ENCODE results near the gene ELMO1.

Gene ELMO1

DNA sequence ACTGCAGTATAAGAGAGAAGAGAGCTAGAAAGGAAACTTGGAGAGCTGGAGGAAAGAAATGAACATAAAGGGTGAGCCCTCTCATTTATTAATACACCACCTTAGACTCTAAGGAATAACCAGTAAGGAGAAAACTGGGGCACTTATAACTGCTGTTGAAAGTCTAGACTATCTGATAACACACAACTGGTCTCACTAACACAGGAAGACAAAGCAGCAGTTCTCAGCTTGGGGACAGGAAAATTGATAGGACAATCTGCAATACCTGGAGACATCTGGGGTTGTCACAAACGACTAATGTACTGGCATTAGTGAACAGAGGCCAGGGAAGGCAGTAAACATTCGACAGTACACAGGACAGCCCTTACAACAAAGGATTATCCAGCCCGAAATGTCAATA is 6.8 kb downstream of the ELMO1 start:
- H2AFZ ChIP-seq (ENCODE audit: insufficient read depth, low read length, poor library complexity), result no peak overlapping the region
- no peak overlapping the region for H4K91ac ChIP-seq (ENCODE audit: low read depth, low read length)
- no peaks in the 10 kb centered on the region for H3K9me3 ChIP-seq (ENCODE audit: insufficient read depth, low read depth, low read length)
- no peak overlapping the region for H3K4me3 ChIP-seq (ENCODE audit: low read depth, low read length)
- no peak overlapping the region for H2AK5ac ChIP-seq (ENCODE audit: low read length)
- no peak overlapping the region for H3K27ac ChIP-seq (ENCODE audit: low read depth, low read length)
- DNase-seq, result no peak
- no peaks in the 10 kb centered on the region for H3K27me3 ChIP-seq (ENCODE audit: insufficient read depth, low read length)
- no peak overlapping the region for H3K18ac ChIP-seq (ENCODE audit: low read length)
- H3K23ac ChIP-seq (ENCODE audit: low read length), result no peak overlapping the region
- no peak overlapping the region for H3K4me2 ChIP-seq (ENCODE audit: low read length)
- no peak overlapping the region for H3K14ac ChIP-seq (ENCODE audit: low read length)
- H2BK120ac ChIP-seq (ENCODE audit: insufficient read depth, low read length, poor library complexity), result no peak overlapping the region
- H3K9ac ChIP-seq (ENCODE audit: low read length), result no peak overlapping the region
- H2BK12ac ChIP-seq (ENCODE audit: low read length), result peak overlapping the region; percentile 46
- H3K4ac ChIP-seq (ENCODE audit: low read depth, low read length), result peak overlapping the region; percentile 49
- peaks cover 2 to 5% of the 10 kb centered on the region in 2 experiments for H3K36me3 ChIP-seq (ENCODE audit: control insufficient read depth in 1 of 2, insufficient read depth in 2 of 2, low read length in 2 of 2)
- H4K8ac ChIP-seq (ENCODE audit: low read depth, low read length), result no peak overlapping the region
- peaks cover 1% of the 10 kb centered on the region for H3K79me2 ChIP-seq (ENCODE audit: control insufficient read depth, insufficient read depth, low read length, poor library complexity)
- H4K12ac ChIP-seq (ENCODE audit: low read depth, low read length), result no peak overlapping the region
- H2BK5ac ChIP-seq (ENCODE audit: low read depth, low read length, poor library complexity), result no peak overlapping the region
- H3K79me1 ChIP-seq (ENCODE audit: low read length), result peaks cover 4% of the 10 kb centered on the region
- no CpG with 5 or more reads among the region's 3 CpGs for WGBS (ENCODE audit: extremely low coverage, insufficient coverage, insufficient read length)
- H3K4me1 ChIP-seq (ENCODE audit: control insufficient read depth in 1 of 2, insufficient read depth in 2 of 2, low read length in 2 of 2), result peaks cover 3 to 14% of the 10 kb centered on the region in 2 experiments

DNA sequence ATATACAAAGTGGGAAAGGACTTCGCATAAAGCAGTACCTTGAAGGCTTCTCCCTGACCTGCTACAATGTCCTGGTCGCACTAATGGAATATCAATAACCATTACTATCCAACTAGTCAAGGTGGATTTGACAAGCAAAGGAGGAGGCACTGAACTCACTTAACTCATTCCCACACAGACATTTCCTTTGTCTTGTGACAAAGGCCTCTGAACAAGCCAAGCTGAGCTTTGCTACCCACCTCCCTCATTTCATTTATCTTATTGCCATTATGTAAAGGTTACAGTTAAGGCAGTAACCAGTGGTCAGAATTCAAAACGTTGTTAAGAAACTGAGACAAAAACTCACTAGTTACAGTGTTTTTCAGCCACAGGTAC is 7.3 kb downstream of the ELMO1 start:
- no peaks in the 10 kb centered on the region for H3K27me3 ChIP-seq (ENCODE audit: insufficient read depth, low read length)

DNA sequence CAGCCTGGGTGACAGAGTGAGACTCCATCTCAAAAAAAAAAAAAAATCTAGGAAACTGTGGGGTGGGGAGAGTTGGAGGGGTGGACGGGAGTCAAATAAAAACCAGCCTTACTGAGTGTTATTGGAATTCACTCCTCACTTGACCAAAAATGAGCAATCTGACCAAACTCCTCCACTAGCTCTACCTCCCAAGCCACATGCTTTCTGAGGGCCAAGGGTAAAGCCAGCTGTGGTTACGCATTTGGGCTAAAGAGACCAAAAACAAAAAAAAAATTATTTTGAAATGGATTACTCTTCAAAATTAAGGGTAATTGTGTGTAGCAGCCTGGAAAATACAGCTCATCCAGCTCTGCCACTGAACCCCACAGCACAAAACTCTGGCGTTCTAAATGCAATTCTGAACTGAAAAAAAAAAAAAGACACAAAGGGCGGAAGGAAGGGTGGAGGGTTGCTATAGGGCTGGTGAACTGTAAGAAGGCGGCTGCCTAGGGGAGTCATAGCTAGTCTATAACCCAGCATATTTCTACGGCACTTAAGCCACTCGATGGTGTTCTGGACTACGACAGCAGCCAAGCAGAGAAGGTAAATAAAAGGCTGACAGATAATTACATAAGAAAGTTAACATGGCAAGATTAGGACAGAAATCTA is 7.8 kb downstream of the ELMO1 start:
- Histone ChIP-seq H3K4me2 (ENCODE audit: low read length) (no peak overlapping the region), H4K12ac (ENCODE audit: low read depth, low read length) (no peak overlapping the region), H3K27me3 (ENCODE audit: insufficient read depth, low read length) (no peaks in the 10 kb centered on the region), H2AFZ (ENCODE audit: insufficient read depth, low read length, poor library complexity) (no peak overlapping the region), H3K14ac (ENCODE audit: low read length) (no peak overlapping the region), H3K23ac (ENCODE audit: low read length) (no peak overlapping the region), H3K18ac (ENCODE audit: low read length) (no peak overlapping the region), H3K79me1 (ENCODE audit: low read length) (no peaks in the 10 kb centered on the region), H2BK12ac (ENCODE audit: low read length) (no peak overlapping the region), H3K27ac (ENCODE audit: low read depth, low read length) (no peak overlapping the region), H3K4me1 (ENCODE audit: control insufficient read depth in 1 of 2, insufficient read depth in 2 of 2, low read length in 2 of 2) (peaks cover 3 to 7% of the 10 kb centered on the region in 2 experiments), H3K4me3 (ENCODE audit: low read depth, low read length) (no peak overlapping the region), H2BK5ac (ENCODE audit: low read depth, low read length, poor library complexity) (no peak overlapping the region), H3K79me2 (ENCODE audit: control insufficient read depth, insufficient read depth, low read length, poor library complexity) (peaks cover 1% of the 10 kb centered on the region), H3K9ac (ENCODE audit: low read length) (no peak overlapping the region), H3K4ac (ENCODE audit: low read depth, low read length) (peak overlapping the region; percentile 40), H2AK5ac (ENCODE audit: low read length) (no peak overlapping the region), H3K9me3 (ENCODE audit: insufficient read depth, low read depth, low read length) (no peaks in the 10 kb centered on the region), H4K91ac (ENCODE audit: low read depth, low read length) (peak overlapping the region; percentile 31), H2BK120ac (ENCODE audit: insufficient read depth, low read length, poor library complexity) (no peak overlapping the region), H3K36me3 (ENCODE audit: control insufficient read depth in 1 of 2, insufficient read depth in 2 of 2, low read length in 2 of 2) (peaks cover 2 to 5% of the 10 kb centered on the region in 2 experiments), H4K8ac (ENCODE audit: low read depth, low read length) (peak overlapping the region; percentile 55)
- no CpG with 5 or more reads among the region's 8 CpGs for WGBS (ENCODE audit: extremely low coverage, insufficient coverage, insufficient read length)
- DNase-seq, result no peak

More for the DNA sequence above, 7.3 kb downstream of the ELMO1 start:
- Histone ChIP-seq H3K4ac (ENCODE audit: low read depth, low read length) (no peak overlapping the region), H3K27ac (ENCODE audit: low read depth, low read length) (no peak overlapping the region), H3K14ac (ENCODE audit: low read length) (no peak overlapping the region), H3K36me3 (ENCODE audit: control insufficient read depth in 1 of 2, insufficient read depth in 2 of 2, low read length in 2 of 2) (peaks cover 2 to 5% of the 10 kb centered on the region in 2 experiments), H3K9ac (ENCODE audit: low read length) (no peak overlapping the region), H3K79me1 (ENCODE audit: low read length) (peaks cover 4% of the 10 kb centered on the region), H2BK120ac (ENCODE audit: insufficient read depth, low read length, poor library complexity) (no peak overlapping the region), H2BK12ac (ENCODE audit: low read length) (no peak overlapping the region), H3K4me3 (ENCODE audit: low read depth, low read length) (no peak overlapping the region), H4K91ac (ENCODE audit: low read depth, low read length) (no peak overlapping the region), H3K79me2 (ENCODE audit: control insufficient read depth, insufficient read depth, low read length, poor library complexity) (peaks cover 1% of the 10 kb centered on the region), H3K9me3 (ENCODE audit: insufficient read depth, low read depth, low read length) (no peaks in the 10 kb centered on the region), H4K12ac (ENCODE audit: low read depth, low read length) (no peak overlapping the region), H3K18ac (ENCODE audit: low read length) (no peak overlapping the region), H4K8ac (ENCODE audit: low read depth, low read length) (no peak overlapping the region), H2AK5ac (ENCODE audit: low read length) (no peak overlapping the region), H3K4me1 (ENCODE audit: control insufficient read depth in 1 of 2, insufficient read depth in 2 of 2, low read length in 2 of 2) (peaks cover 3 to 12% of the 10 kb centered on the region in 2 experiments), H3K23ac (ENCODE audit: low read length) (no peak overlapping the region), H2AFZ (ENCODE audit: insufficient read depth, low read length, poor library complexity) (no peak overlapping the region), H2BK5ac (ENCODE audit: low read depth, low read length, poor library complexity) (no peak overlapping the region), H3K4me2 (ENCODE audit: low read length) (no peak overlapping the region)
- WGBS (ENCODE audit: extremely low coverage, insufficient coverage, insufficient read length), result no CpG with 5 or more reads among the region's 3 CpGs
- DNase-seq, result no peak

- Histone ChIP-seq H3K4me2 (ENCODE audit: low read length) (no peak overlapping the region), H2BK5ac (ENCODE audit: low read depth, low read length, poor library complexity) (no peak overlapping the region), H3K18ac (ENCODE audit: low read length) (no peak overlapping the region), H2BK12ac (ENCODE audit: low read length) (no peak overlapping the region), H3K36me3 (ENCODE audit: control insufficient read depth in 1 of 2, insufficient read depth in 2 of 2, low read length in 2 of 2) (peaks cover 2 to 6% of the 10 kb centered on the region in 2 experiments), H3K27me3 (ENCODE audit: insufficient read depth, low read length) (no peaks in the 10 kb centered on the region), H4K91ac (ENCODE audit: low read depth, low read length) (no peak overlapping the region), H3K4me3 (ENCODE audit: low read depth, low read length) (no peak overlapping the region), H3K79me2 (ENCODE audit: control insufficient read depth, insufficient read depth, low read length, poor library complexity) (peaks cover 1% of the 10 kb centered on the region), H2AFZ (ENCODE audit: insufficient read depth, low read length, poor library complexity) (no peak overlapping the region), H3K4me1 (ENCODE audit: control insufficient read depth in 1 of 2, insufficient read depth in 2 of 2, low read length in 2 of 2) (peaks cover 3 to 8% of the 10 kb centered on the region in 2 experiments), H3K23ac (ENCODE audit: low read length) (no peak overlapping the region), H3K9ac (ENCODE audit: low read length) (no peak overlapping the region), H4K12ac (ENCODE audit: low read depth, low read length) (no peak overlapping the region), H3K4ac (ENCODE audit: low read depth, low read length) (no peak overlapping the region), H4K8ac (ENCODE audit: low read depth, low read length) (no peak overlapping the region), H2AK5ac (ENCODE audit: low read length) (no peak overlapping the region), H2BK120ac (ENCODE audit: insufficient read depth, low read length, poor library complexity) (no peak overlapping the region), H3K79me1 (ENCODE audit: low read length) (no peaks in the 10 kb centered on the region), H3K9me3 (ENCODE audit: insufficient read depth, low read depth, low read length) (no peaks in the 10 kb centered on the region), H3K14ac (ENCODE audit: low read length) (no peak overlapping the region), H3K27ac (ENCODE audit: low read depth, low read length) (no peak overlapping the region)
- WGBS (ENCODE audit: extremely low coverage, insufficient coverage, insufficient read length), result no CpG with 5 or more reads among the region's 1 CpG
- DNase-seq, result no peak
Measured at GRCh38 chr7:37439653-37440026, 9.0 kb downstream of the ELMO1 start.

Measured in trophoblast cell (in vitro differentiated cells and primary cell).